Measurements from ENCODE around the gene KCNK4. TPM values are rescaled to one million over a fixed set of nuclear protein-coding genes. Genes with fewer than 3 reads are reported as not detected.
A peak's percentile ranks its signal among the peaks of the same experiment; 100 is the strongest.

Gene KCNK4
- total and polyA plus RNA-seq, 5 donors from 2014 or later = not detected

GRCh38 chr11:64251016-64251752 is 39.9 kb upstream of the KCNK4 start, which contains the start of gene PLCB3:
Gene PLCB3, plus strand, starts transcription at chr11:64251530. Its CDS starts 120 bp downstream, at chr11:64251650.
- H3K9me3 Mint-ChIP-seq = peaks cover 0 to 2% (median 0%) of the 10 kb centered on the region in 7 donors
- H3K4me1 Mint-ChIP-seq = peaks cover 0 to 29% (median 11%) of the 10 kb centered on the region in 4 donors
- ATAC-seq (ENCODE audit: low read depth in 2 of 2) = peak; percentile 62 to 69
- Histone ChIP-seq H3K27me3 (ENCODE audit: control insufficient read depth, insufficient read depth, low read length) (no peaks in the 10 kb centered on the region), H3K9me3 (ENCODE audit: control insufficient read depth in 2 of 2, low read length in 2 of 2) (no peaks in the 10 kb centered on the region), H3K4me3 (ENCODE audit: low read depth, low read length) (no peak within 1 kb of the TSS), H3K36me3 (ENCODE audit: control insufficient read depth, insufficient read depth, low read length) (no peaks in the 10 kb centered on the region), H3K27ac (ENCODE audit: insufficient read depth, low read length, poor library complexity, severe bottlenecking) (no peak within 1 kb of the TSS), H3K4me1 (ENCODE audit: control insufficient read depth, insufficient read depth, low read length, poor library complexity, severe bottlenecking) (peaks cover 36% of the 10 kb centered on the region)
- H3K4me3 Mint-ChIP-seq = peak within 1 kb of the TSS; percentile 86 to 94 (median 90)
- H3K27ac Mint-ChIP-seq = peak within 1 kb of the TSS in 2 of 3 donors; percentile 36 to 38
- H3K27me3 Mint-ChIP-seq = no peaks in the 10 kb centered on the region
- H3K36me3 Mint-ChIP-seq = no peaks in the 10 kb centered on the region
- peak; percentile 40 to 59 (median 49) for DNase-seq

GRCh38 chr11:64251753-64252002 is 39.4 kb upstream of the KCNK4 start:
- Mint-ChIP-seq H3K36me3 (no peaks in the 10 kb centered on the region), H3K27me3 (no peaks in the 10 kb centered on the region), H3K9me3 (peaks cover 0 to 2% (median 0%) of the 10 kb centered on the region in 7 donors), H3K4me3 (peak overlapping the region; percentile 77 to 92 (median 87)), H3K4me1 (peaks cover 0 to 29% (median 11%) of the 10 kb centered on the region in 4 donors), H3K27ac (no peak overlapping the region)
- H3K4me3 ChIP-seq (ENCODE audit: low read depth, low read length) = no peak overlapping the region
- no peaks in the 10 kb centered on the region for H3K27me3 ChIP-seq (ENCODE audit: control insufficient read depth, insufficient read depth, low read length)
- no peak for ATAC-seq (ENCODE audit: low read depth in 2 of 2)
- peak in 1 of 3 donors; percentile 24 for DNase-seq
- H3K36me3 ChIP-seq (ENCODE audit: control insufficient read depth, insufficient read depth, low read length) = no peaks in the 10 kb centered on the region
- H3K4me1 ChIP-seq (ENCODE audit: control insufficient read depth, insufficient read depth, low read length, poor library complexity, severe bottlenecking) = peaks cover 36% of the 10 kb centered on the region
- no peaks in the 10 kb centered on the region for H3K9me3 ChIP-seq (ENCODE audit: control insufficient read depth in 2 of 2, low read length in 2 of 2)
- no peak overlapping the region for H3K27ac ChIP-seq (ENCODE audit: insufficient read depth, low read length, poor library complexity, severe bottlenecking)

DNA sequence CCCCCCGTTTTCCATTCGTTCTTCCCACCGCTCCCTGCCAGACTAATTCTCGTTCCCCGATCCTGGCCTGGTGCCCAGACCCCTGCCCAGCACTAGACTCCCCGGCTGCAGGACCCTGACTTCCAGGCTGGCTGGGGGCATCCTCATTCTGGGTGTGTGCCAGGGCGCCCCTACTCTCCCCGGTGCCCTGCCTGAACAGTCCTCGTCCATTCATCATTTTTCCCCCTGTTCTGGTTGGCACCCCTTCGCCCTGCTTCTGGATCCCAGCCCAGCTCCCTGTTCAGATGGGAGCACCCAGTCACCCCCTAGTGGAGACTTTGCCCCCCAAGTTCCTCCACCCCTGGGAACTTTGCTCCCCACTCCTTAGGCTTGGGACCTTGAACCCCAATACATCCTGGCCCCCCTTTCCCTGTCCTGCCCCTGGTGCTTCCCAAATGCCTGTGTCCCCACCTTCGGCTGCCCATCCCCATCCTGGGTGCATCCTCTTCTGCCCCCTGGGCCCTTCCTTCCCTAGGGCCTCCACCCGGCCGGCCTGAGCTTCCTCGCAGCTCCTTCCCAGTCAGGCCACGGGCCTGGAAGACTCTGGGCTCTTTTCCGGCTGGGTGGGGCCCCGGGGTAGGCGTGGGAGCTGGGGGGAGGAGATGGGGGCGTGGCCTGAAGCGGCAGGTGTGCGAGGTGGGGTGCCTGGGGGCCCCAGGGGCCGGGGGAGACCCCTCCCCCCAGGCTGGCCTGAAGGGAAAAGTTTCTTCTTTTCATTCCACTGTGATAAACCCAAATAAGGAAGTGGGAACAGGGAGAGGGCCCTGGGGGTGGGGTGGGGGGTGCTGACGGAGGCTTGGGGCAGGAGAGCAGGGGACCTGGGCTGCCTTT is 38.9 kb upstream of the KCNK4 start:
- H3K36me3 Mint-ChIP-seq = no peaks in the 10 kb centered on the region
- no peak for DNase-seq
- H3K27me3 Mint-ChIP-seq = no peaks in the 10 kb centered on the region
- peaks cover 0 to 2% (median 0%) of the 10 kb centered on the region in 7 donors for H3K9me3 Mint-ChIP-seq
- no peak overlapping the region for H3K27ac ChIP-seq (ENCODE audit: insufficient read depth, low read length, poor library complexity, severe bottlenecking)
- no peaks in the 10 kb centered on the region for H3K27me3 ChIP-seq (ENCODE audit: control insufficient read depth, insufficient read depth, low read length)
- no peaks in the 10 kb centered on the region for H3K36me3 ChIP-seq (ENCODE audit: control insufficient read depth, insufficient read depth, low read length)
- no peak overlapping the region for H3K4me3 ChIP-seq (ENCODE audit: low read depth, low read length)
- peak overlapping the region; percentile 77 to 92 (median 87) for H3K4me3 Mint-ChIP-seq
- ATAC-seq (ENCODE audit: low read depth in 2 of 2) = no peak
- H3K4me1 ChIP-seq (ENCODE audit: control insufficient read depth, insufficient read depth, low read length, poor library complexity, severe bottlenecking) = peaks cover 31% of the 10 kb centered on the region
- H3K4me1 Mint-ChIP-seq = peaks cover 0 to 29% (median 11%) of the 10 kb centered on the region in 4 donors
- H3K27ac Mint-ChIP-seq = peak overlapping the region in 1 of 3 donors; percentile 36
- no peaks in the 10 kb centered on the region for H3K9me3 ChIP-seq (ENCODE audit: control insufficient read depth in 2 of 2, low read length in 2 of 2)

- no peaks in the 10 kb centered on the region for H3K36me3 ChIP-seq (ENCODE audit: control insufficient read depth, insufficient read depth, low read length)
- Mint-ChIP-seq H3K9me3 (peaks cover 0 to under 1% (median 0%) of the 10 kb centered on the region in 7 donors), H3K27ac (peak overlapping the region in 1 of 3 donors; percentile 3), H3K4me1 (peaks cover 0 to 27% (median 8%) of the 10 kb centered on the region in 4 donors), H3K36me3 (no peaks in the 10 kb centered on the region), H3K27me3 (no peaks in the 10 kb centered on the region), H3K4me3 (peak overlapping the region in 3 of 4 donors; percentile 54 to 68 (median 65))
- ATAC-seq (ENCODE audit: low read depth in 2 of 2) = no peak
- H3K27me3 ChIP-seq (ENCODE audit: control insufficient read depth, insufficient read depth, low read length) = no peaks in the 10 kb centered on the region
- H3K4me1 ChIP-seq (ENCODE audit: control insufficient read depth, insufficient read depth, low read length, poor library complexity, severe bottlenecking) = peaks cover 24% of the 10 kb centered on the region
- H3K27ac ChIP-seq (ENCODE audit: insufficient read depth, low read length, poor library complexity, severe bottlenecking) = no peak overlapping the region
- no peak overlapping the region for H3K4me3 ChIP-seq (ENCODE audit: low read depth, low read length)
- H3K9me3 ChIP-seq (ENCODE audit: control insufficient read depth in 2 of 2, low read length in 2 of 2) = no peaks in the 10 kb centered on the region
- DNase-seq = no peak
Measured at GRCh38 chr11:64253043-64253442, 38.1 kb upstream of the KCNK4 start.

GRCh38 chr11:64253481-64253880 is 37.6 kb upstream of the KCNK4 start:
- H3K4me1 Mint-ChIP-seq = peaks cover 0 to 27% (median 6%) of the 10 kb centered on the region in 4 donors
- H3K27ac Mint-ChIP-seq = peak overlapping the region in 1 of 3 donors; percentile 3
- no peak overlapping the region for H3K27ac ChIP-seq (ENCODE audit: insufficient read depth, low read length, poor library complexity, severe bottlenecking)
- no peaks in the 10 kb centered on the region for H3K27me3 Mint-ChIP-seq
- H3K4me1 ChIP-seq (ENCODE audit: control insufficient read depth, insufficient read depth, low read length, poor library complexity, severe bottlenecking) = peaks cover 24% of the 10 kb centered on the region
- ATAC-seq (ENCODE audit: low read depth in 2 of 2) = no peak
- no peak overlapping the region for H3K4me3 ChIP-seq (ENCODE audit: low read depth, low read length)
- H3K9me3 ChIP-seq (ENCODE audit: control insufficient read depth in 2 of 2, low read length in 2 of 2) = no peaks in the 10 kb centered on the region
- H3K36me3 Mint-ChIP-seq = no peaks in the 10 kb centered on the region
- DNase-seq = no peak
- H3K4me3 Mint-ChIP-seq = peak overlapping the region in 3 of 4 donors; percentile 54 to 68 (median 65)
- no peaks in the 10 kb centered on the region for H3K27me3 ChIP-seq (ENCODE audit: control insufficient read depth, insufficient read depth, low read length)
- H3K9me3 Mint-ChIP-seq = no peaks in the 10 kb centered on the region
- H3K36me3 ChIP-seq (ENCODE audit: control insufficient read depth, insufficient read depth, low read length) = peaks cover 2% of the 10 kb centered on the region

DNA sequence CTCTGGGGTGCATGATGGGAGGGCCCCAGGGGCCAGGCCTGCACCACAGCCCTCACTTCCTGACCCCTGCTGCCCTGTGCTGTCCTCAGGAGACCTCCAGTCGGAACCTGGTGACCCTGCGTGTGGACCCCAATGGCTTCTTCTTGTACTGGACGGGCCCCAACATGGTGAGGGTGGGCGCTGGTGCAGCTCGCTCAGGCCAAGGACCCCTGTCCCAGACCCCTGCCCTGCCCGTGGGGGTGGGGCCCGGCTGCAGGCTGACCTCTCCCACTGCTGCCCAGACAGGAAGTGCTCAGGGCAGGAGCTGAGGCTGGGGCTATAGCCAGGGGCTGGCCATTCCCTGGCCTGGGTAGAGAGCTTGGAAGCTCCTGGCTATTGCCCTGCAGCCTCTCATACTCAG is 36.8 kb upstream of the KCNK4 start:
- no peaks in the 10 kb centered on the region for H3K9me3 ChIP-seq (ENCODE audit: control insufficient read depth in 2 of 2, low read length in 2 of 2)
- peaks cover 27% of the 10 kb centered on the region for H3K4me1 ChIP-seq (ENCODE audit: control insufficient read depth, insufficient read depth, low read length, poor library complexity, severe bottlenecking)
- no peak overlapping the region for H3K27ac ChIP-seq (ENCODE audit: insufficient read depth, low read length, poor library complexity, severe bottlenecking)
- Mint-ChIP-seq H3K4me1 (peaks cover 0 to 29% (median 7%) of the 10 kb centered on the region in 4 donors), H3K36me3 (no peaks in the 10 kb centered on the region), H3K9me3 (no peaks in the 10 kb centered on the region), H3K27me3 (no peaks in the 10 kb centered on the region), H3K4me3 (peak overlapping the region in 2 of 4 donors; percentile 65 to 80), H3K27ac (peak overlapping the region in 1 of 3 donors; percentile 77)
- ATAC-seq (ENCODE audit: low read depth in 2 of 2) (no peak), DNase-seq (no peak)
- H3K27me3 ChIP-seq (ENCODE audit: control insufficient read depth, insufficient read depth, low read length) = no peaks in the 10 kb centered on the region
- H3K4me3 ChIP-seq (ENCODE audit: low read depth, low read length) = no peak overlapping the region
- peaks cover 4% of the 10 kb centered on the region for H3K36me3 ChIP-seq (ENCODE audit: control insufficient read depth, insufficient read depth, low read length)

- H3K9me3 Mint-ChIP-seq = no peaks in the 10 kb centered on the region
- no peaks in the 10 kb centered on the region for H3K27me3 Mint-ChIP-seq
- Histone ChIP-seq H3K4me3 (ENCODE audit: low read depth, low read length) (no peak overlapping the region), H3K9me3 (ENCODE audit: control insufficient read depth in 2 of 2, low read length in 2 of 2) (no peaks in the 10 kb centered on the region), H3K4me1 (ENCODE audit: control insufficient read depth, insufficient read depth, low read length, poor library complexity, severe bottlenecking) (peaks cover 26% of the 10 kb centered on the region), H3K27ac (ENCODE audit: insufficient read depth, low read length, poor library complexity, severe bottlenecking) (no peak overlapping the region), H3K36me3 (ENCODE audit: control insufficient read depth, insufficient read depth, low read length) (peaks cover 4% of the 10 kb centered on the region), H3K27me3 (ENCODE audit: control insufficient read depth, insufficient read depth, low read length) (no peaks in the 10 kb centered on the region)
- ATAC-seq (ENCODE audit: low read depth in 2 of 2) (no peak), DNase-seq (no peak)
- no peaks in the 10 kb centered on the region for H3K36me3 Mint-ChIP-seq
- H3K4me1 Mint-ChIP-seq = peaks cover 0 to 29% (median 11%) of the 10 kb centered on the region in 4 donors
- H3K4me3 Mint-ChIP-seq = no peak overlapping the region
- H3K27ac Mint-ChIP-seq = no peak overlapping the region
Measured at GRCh38 chr11:64255135-64256128, 35.7 kb upstream of the KCNK4 start.
